KBM-7 (cell line): ENCODE results near the gene CRADD.
"Not testable (repeated sequence)": the region's sequence is repeated elsewhere in the genome, so short reads cannot be mapped to it uniquely, and the experiment has no call there.

Source experiments
- DNase-seq: peaks from one replicate; pipeline ENCODE4 v3.0.0-alpha.2; 2015
- in situ Hi-C: fragments of 300-500 bp; cut with MboI; formaldehyde crosslinking; loops from 2 replicates; pipeline ENCODE4 v1.14.3; 2020; ENCODE audit warnings: low sequenced_read_pairs, low pct_unique_long_range_greater_than_20kb, mixed read lengths

Gene CRADD

GRCh38 chr12:93702707-93703315, 25.6 kb downstream of the CRADD start:
- in situ Hi-C loops: no loop called here
- DNase-seq: no peak

- in situ Hi-C loops: no loop called here
- no peak for DNase-seq
Measured at GRCh38 chr12:93704122-93704521, 26.9 kb downstream of the CRADD start.

- no peak for DNase-seq
- in situ Hi-C loops: no loop called here
Measured at GRCh38 chr12:93704625-93705024, 27.4 kb downstream of the CRADD start.

- DNase-seq: no peak
- in situ Hi-C loops: no loop called here
Measured at GRCh38 chr12:93705237-93705636, 28.1 kb downstream of the CRADD start.

GRCh38 chr12:93706387-93706786, 29.2 kb downstream of the CRADD start:
- DNase-seq: no peak
- in situ Hi-C loops: no loop called here

- DNase-seq: no peak
- in situ Hi-C loops: no loop called here
Measured at GRCh38 chr12:93706824-93707223, 29.6 kb downstream of the CRADD start.

- DNase-seq: no peak
- in situ Hi-C loops: no loop called here
Measured at GRCh38 chr12:93707836-93708235, 30.7 kb downstream of the CRADD start.

- no peak for DNase-seq
- in situ Hi-C loops: no loop called here
Measured at GRCh38 chr12:93708952-93709351, 31.8 kb downstream of the CRADD start.

GRCh38 chr12:93709386-93709785, 32.2 kb downstream of the CRADD start:
- DNase-seq: no peak
- in situ Hi-C loops: no loop called here

- in situ Hi-C loops: no loop called here
Measured at GRCh38 chr12:93710574-93710926, 33.4 kb downstream of the CRADD start.

GRCh38 chr12:93711502-93711901, 34.3 kb downstream of the CRADD start:
- in situ Hi-C loops: not testable (repeated sequence)

More at GRCh38 chr12:93710574-93710926, 33.4 kb downstream of the CRADD start:
- no peak for DNase-seq

GRCh38 chr12:93712200-93712599, 35.0 kb downstream of the CRADD start:
- no peak for DNase-seq
- in situ Hi-C loops: no loop called here

More at GRCh38 chr12:93711502-93711901, 34.3 kb downstream of the CRADD start:
- not testable (repeated sequence) for DNase-seq

- DNase-seq: no peak
- in situ Hi-C loops: no loop called here
Measured at GRCh38 chr12:93713060-93713459, 35.9 kb downstream of the CRADD start.

GRCh38 chr12:93713800-93714199, 36.6 kb downstream of the CRADD start:
- in situ Hi-C loops: no loop called here
- no peak for DNase-seq

GRCh38 chr12:93714382-93714781, 37.2 kb downstream of the CRADD start:
- DNase-seq: no peak

GRCh38 chr12:93719710-93720109, 42.5 kb downstream of the CRADD start:
- DNase-seq: no peak
- in situ Hi-C loops: no loop called here

More at GRCh38 chr12:93714382-93714781, 37.2 kb downstream of the CRADD start:
- in situ Hi-C loops: no loop called here

- in situ Hi-C loops: no loop called here
Measured at GRCh38 chr12:93720559-93720958, 43.4 kb downstream of the CRADD start.

GRCh38 chr12:93722179-93722578, 45.0 kb downstream of the CRADD start:
- in situ Hi-C loops: no loop called here
- DNase-seq: no peak

More at GRCh38 chr12:93720559-93720958, 43.4 kb downstream of the CRADD start:
- no peak for DNase-seq

- DNase-seq: no peak
- in situ Hi-C loops: no loop called here
Measured at GRCh38 chr12:93722835-93723567, 45.8 kb downstream of the CRADD start.

- in situ Hi-C loops: no loop called here
- DNase-seq: no peak
Measured at GRCh38 chr12:93723568-93723930, 46.4 kb downstream of the CRADD start.

GRCh38 chr12:93725531-93725930, 48.4 kb downstream of the CRADD start:
- in situ Hi-C loops: no loop called here
- DNase-seq: no peak
